ENCODE results near the gene NOP9. TPM values are rescaled to one million over a fixed set of nuclear protein-coding genes. Genes with fewer than 3 reads are reported as not detected.

Gene NOP9
- total RNA-seq, 1 donor from 2014 or later = 23.5 TPM

DNA sequence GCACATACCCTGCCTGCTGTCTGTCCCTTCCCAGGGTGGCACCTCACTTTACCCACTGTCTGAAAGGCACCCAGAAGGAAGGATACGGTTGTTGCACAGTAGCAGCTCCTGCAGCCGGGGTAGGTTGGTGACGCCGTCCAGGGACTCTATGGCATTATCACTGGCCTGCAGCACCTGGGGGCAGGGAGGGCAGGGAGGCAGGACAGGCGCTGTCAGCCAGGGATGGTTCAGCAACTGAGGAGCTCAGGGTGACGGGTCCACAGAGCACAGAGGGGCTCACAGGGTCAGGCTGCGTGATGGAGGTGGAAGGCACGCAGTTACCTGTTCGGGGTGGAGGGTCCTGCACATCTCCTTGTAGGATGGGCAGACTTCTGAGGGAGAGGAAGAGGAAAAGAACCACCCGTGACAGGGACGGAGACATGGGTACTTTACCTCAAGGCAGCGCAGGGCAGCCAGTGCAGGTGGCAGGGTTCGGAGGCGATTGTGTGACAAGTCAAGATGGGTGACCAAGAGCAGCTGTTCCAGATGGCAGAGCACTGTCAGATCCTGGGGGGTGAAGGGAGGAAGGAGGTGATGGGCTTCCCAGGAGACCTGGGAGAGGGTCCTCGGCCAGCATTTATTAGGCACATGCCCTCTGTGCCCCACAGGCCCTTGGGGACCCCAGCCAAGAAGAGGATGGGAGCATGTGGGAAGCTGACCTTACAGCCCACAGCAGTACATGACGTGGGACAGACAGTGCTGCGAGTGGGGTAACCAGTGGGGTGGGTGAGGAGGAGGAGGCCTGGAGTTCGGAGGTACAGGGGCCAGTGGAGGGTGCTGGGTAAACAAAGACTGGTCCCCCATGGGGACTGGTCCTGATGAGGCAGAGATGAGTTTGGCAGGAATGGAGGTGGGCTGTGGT, 33.1 kb upstream of the NOP9 start:
- H3K27me3 ChIP-seq (ENCODE audit: insufficient read depth, low read length) = no peaks in the 10 kb centered on the region
- H3K4me3 ChIP-seq (ENCODE audit: insufficient read depth, low read depth, low read length) = no peak overlapping the region
- H3K4me1 ChIP-seq (ENCODE audit: insufficient read depth, low read length) = peaks cover under 1% of the 10 kb centered on the region
- H3K36me3 ChIP-seq (ENCODE audit: insufficient read depth, low read length) = peaks cover 7% of the 10 kb centered on the region
- no peak for DNase-seq (ENCODE audit: low read depth)
- H3K9me3 Mint-ChIP-seq (ENCODE audit: unreplicated experiment) = no peaks in the 10 kb centered on the region
- H3K79me2 ChIP-seq (ENCODE audit: insufficient read depth, low read length) = no peaks in the 10 kb centered on the region
- H3K9ac ChIP-seq (ENCODE audit: low read length) = no peak overlapping the region
- peaks cover 33% of the 10 kb centered on the region for H3K36me3 Mint-ChIP-seq (ENCODE audit: low read depth, unreplicated experiment)
- H3K27ac ChIP-seq (ENCODE audit: low read depth, low read length) = no peak overlapping the region
- FAIRE-seq = no peak
- no peak overlapping the region for H3K4me2 ChIP-seq (ENCODE audit: low read length)
- H2AFZ ChIP-seq (ENCODE audit: low read depth, low read length) = no peak overlapping the region
- no peaks in the 10 kb centered on the region for H4K20me1 ChIP-seq (ENCODE audit: insufficient read depth, low read length)
- H3K4me1 Mint-ChIP-seq (ENCODE audit: low read depth, unreplicated experiment) = no peaks in the 10 kb centered on the region
- TF ChIP-seq, protein P1, sequence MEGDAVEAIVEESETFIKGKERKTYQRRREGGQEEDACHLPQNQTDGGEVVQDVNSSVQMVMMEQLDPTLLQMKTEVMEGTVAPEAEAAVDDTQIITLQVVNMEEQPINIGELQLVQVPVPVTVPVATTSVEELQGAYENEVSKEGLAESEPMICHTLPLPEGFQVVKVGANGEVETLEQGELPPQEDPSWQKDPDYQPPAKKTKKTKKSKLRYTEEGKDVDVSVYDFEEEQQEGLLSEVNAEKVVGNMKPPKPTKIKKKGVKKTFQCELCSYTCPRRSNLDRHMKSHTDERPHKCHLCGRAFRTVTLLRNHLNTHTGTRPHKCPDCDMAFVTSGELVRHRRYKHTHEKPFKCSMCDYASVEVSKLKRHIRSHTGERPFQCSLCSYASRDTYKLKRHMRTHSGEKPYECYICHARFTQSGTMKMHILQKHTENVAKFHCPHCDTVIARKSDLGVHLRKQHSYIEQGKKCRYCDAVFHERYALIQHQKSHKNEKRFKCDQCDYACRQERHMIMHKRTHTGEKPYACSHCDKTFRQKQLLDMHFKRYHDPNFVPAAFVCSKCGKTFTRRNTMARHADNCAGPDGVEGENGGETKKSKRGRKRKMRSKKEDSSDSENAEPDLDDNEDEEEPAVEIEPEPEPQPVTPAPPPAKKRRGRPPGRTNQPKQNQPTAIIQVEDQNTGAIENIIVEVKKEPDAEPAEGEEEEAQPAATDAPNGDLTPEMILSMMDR (IDR thresholded peaks at IDR 0.05; ENCODE audit: insufficient read depth, low read depth, low read length) = no peak
- no peak for TF ChIP-seq EZH2 (IDR thresholded peaks at IDR 0.05; ENCODE audit: insufficient read depth, low read length)
- peak overlapping the region; percentile 1 for H3K4me3 Mint-ChIP-seq (ENCODE audit: unreplicated experiment)
- no peak overlapping the region for H3K27ac Mint-ChIP-seq (ENCODE audit: unreplicated experiment)
- H3K9me3 ChIP-seq (ENCODE audit: insufficient read depth, low read depth, low read length) = no peaks in the 10 kb centered on the region
- peaks cover 2% of the 10 kb centered on the region for H3K27me3 Mint-ChIP-seq (ENCODE audit: low read depth, unreplicated experiment)

DNA sequence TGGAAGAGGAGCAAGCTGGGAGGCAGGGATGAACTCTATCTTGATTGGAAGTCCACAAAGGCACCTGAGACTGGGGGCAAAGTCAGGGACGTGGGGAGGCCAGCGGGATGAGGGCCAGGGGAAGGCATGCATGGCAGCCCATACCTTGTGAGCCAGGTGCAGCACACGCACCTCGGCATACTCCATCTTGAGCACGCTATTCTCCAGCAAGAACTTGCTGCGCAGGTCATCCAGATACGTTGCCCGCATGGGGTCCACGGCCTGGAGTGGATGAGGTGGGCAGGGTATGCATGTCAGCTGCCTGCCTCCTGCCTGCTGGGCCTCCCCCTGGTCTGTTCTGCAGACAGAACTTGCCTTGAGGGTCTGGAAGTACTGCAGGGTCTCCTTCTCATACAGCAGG, 32.1 kb upstream of the NOP9 start:
- Mint-ChIP-seq H3K27me3 (ENCODE audit: low read depth, unreplicated experiment) (no peaks in the 10 kb centered on the region), H3K4me3 (ENCODE audit: unreplicated experiment) (no peak overlapping the region), H3K27ac (ENCODE audit: unreplicated experiment) (no peak overlapping the region), H3K36me3 (ENCODE audit: low read depth, unreplicated experiment) (peaks cover 31% of the 10 kb centered on the region), H3K4me1 (ENCODE audit: low read depth, unreplicated experiment) (peaks cover 5% of the 10 kb centered on the region), H3K9me3 (ENCODE audit: unreplicated experiment) (no peaks in the 10 kb centered on the region)
- Histone ChIP-seq H3K27ac (ENCODE audit: low read depth, low read length) (no peak overlapping the region), H3K4me3 (ENCODE audit: insufficient read depth, low read depth, low read length) (no peak overlapping the region), H3K9ac (ENCODE audit: low read length) (no peak overlapping the region), H3K27me3 (ENCODE audit: insufficient read depth, low read length) (no peaks in the 10 kb centered on the region), H3K36me3 (ENCODE audit: insufficient read depth, low read length) (peaks cover 7% of the 10 kb centered on the region), H3K4me1 (ENCODE audit: insufficient read depth, low read length) (peaks cover 5% of the 10 kb centered on the region), H3K4me2 (ENCODE audit: low read length) (no peak overlapping the region), H4K20me1 (ENCODE audit: insufficient read depth, low read length) (no peaks in the 10 kb centered on the region), H2AFZ (ENCODE audit: low read depth, low read length) (no peak overlapping the region), H3K79me2 (ENCODE audit: insufficient read depth, low read length) (no peaks in the 10 kb centered on the region), H3K9me3 (ENCODE audit: insufficient read depth, low read depth, low read length) (no peaks in the 10 kb centered on the region)
- DNase-seq (ENCODE audit: low read depth) (no peak), FAIRE-seq (no peak)
- TF ChIP-seq, protein P1 (IDR thresholded peaks at IDR 0.05; ENCODE audit: insufficient read depth, low read depth, low read length) = no peak
- TF ChIP-seq EZH2 (IDR thresholded peaks at IDR 0.05; ENCODE audit: insufficient read depth, low read length) = no peak

DNA sequence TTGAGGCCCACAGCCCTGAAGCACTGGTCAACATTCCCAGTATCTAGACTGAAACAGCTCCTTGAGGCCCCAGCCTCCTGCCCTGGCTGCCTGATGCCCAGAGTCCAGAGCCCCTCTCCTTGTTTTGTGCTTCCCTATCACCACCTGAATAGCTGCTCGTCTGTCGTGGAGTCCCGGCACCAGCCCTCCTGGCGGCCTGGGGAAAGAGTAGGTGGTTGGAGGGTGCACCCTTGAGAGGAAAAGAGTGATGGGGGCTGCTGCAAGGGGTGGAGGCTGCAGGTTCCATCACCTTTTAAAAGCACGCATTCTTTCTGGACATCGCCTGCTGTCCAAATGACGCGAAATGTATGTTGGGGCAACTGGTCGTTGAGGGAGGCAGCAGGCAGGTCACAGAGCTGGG, 31.4 kb upstream of the NOP9 start:
- Mint-ChIP-seq H3K9me3 (ENCODE audit: unreplicated experiment) (no peaks in the 10 kb centered on the region), H3K4me3 (ENCODE audit: unreplicated experiment) (no peak overlapping the region)

More for the DNA sequence above, 31.4 kb upstream of the NOP9 start:
- Histone ChIP-seq H3K36me3 (ENCODE audit: insufficient read depth, low read length) (peaks cover 7% of the 10 kb centered on the region), H2AFZ (ENCODE audit: low read depth, low read length) (no peak overlapping the region), H3K4me1 (ENCODE audit: insufficient read depth, low read length) (peaks cover 5% of the 10 kb centered on the region), H3K79me2 (ENCODE audit: insufficient read depth, low read length) (no peaks in the 10 kb centered on the region), H3K4me3 (ENCODE audit: insufficient read depth, low read depth, low read length) (no peak overlapping the region), H3K9me3 (ENCODE audit: insufficient read depth, low read depth, low read length) (no peaks in the 10 kb centered on the region), H3K27ac (ENCODE audit: low read depth, low read length) (no peak overlapping the region), H3K4me2 (ENCODE audit: low read length) (no peak overlapping the region), H3K9ac (ENCODE audit: low read length) (no peak overlapping the region), H4K20me1 (ENCODE audit: insufficient read depth, low read length) (no peaks in the 10 kb centered on the region), H3K27me3 (ENCODE audit: insufficient read depth, low read length) (no peaks in the 10 kb centered on the region)
- Mint-ChIP-seq H3K27me3 (ENCODE audit: low read depth, unreplicated experiment) (no peaks in the 10 kb centered on the region), H3K27ac (ENCODE audit: unreplicated experiment) (no peak overlapping the region), H3K36me3 (ENCODE audit: low read depth, unreplicated experiment) (peaks cover 29% of the 10 kb centered on the region), H3K4me1 (ENCODE audit: low read depth, unreplicated experiment) (peaks cover 7% of the 10 kb centered on the region)
- DNase-seq (ENCODE audit: low read depth) = no peak
- FAIRE-seq = no peak
- no peak for TF ChIP-seq EZH2 (IDR thresholded peaks at IDR 0.05; ENCODE audit: insufficient read depth, low read length)
- TF ChIP-seq, protein P1 (IDR thresholded peaks at IDR 0.05; ENCODE audit: insufficient read depth, low read depth, low read length) = no peak

Data from astrocyte (in vitro differentiated cells and primary cell).